ENCODE results near the gene MARK3. TPM values are rescaled to one million over a fixed set of nuclear protein-coding genes. Genes with fewer than 3 reads are reported as not detected.

The MARK3 gene
- total and polyA plus RNA-seq, 2 donors (not counting 1 experiment from before 2014, with no cell fraction given) = 73.0 to 142 TPM

GRCh38 chr14:103548463-103549351 is 163.5 kb downstream of the MARK3 start:
- Histone ChIP-seq H4K20me1 (ENCODE audit: control insufficient read depth, insufficient read depth, low read length, poor library complexity, severe bottlenecking) (peaks cover 39% of the 10 kb centered on the region), H3K4me2 (replicated peaks; ENCODE audit: low read depth, low read length, poor library complexity, severe bottlenecking) (no peak overlapping the region), H3K27ac (ENCODE audit: low read length in 2 of 2) (no peak overlapping the region), H3K9me3 (ENCODE audit: control extremely low read depth in 1 of 3, control insufficient read depth in 2 of 3, insufficient read depth in 1 of 3, low read length in 2 of 3) (no peaks in the 10 kb centered on the region), H3K36me3 (replicated peaks in 1 of 2; ENCODE audit: control extremely low read depth in 1 of 2, control insufficient read depth in 1 of 2, extremely low read depth in 1 of 2, insufficient read depth in 2 of 2, low read length in 1 of 2) (peaks cover 0 to 3% of the 10 kb centered on the region in 2 experiments), H2AFZ (ENCODE audit: insufficient read depth, low read depth, low read length, poor library complexity, severe bottlenecking) (no peak overlapping the region), H3K79me2 (ENCODE audit: control insufficient read depth, insufficient read depth, low read length) (peaks cover 46% of the 10 kb centered on the region), H3K4me1 (ENCODE audit: control insufficient read depth in 2 of 2, insufficient read depth in 2 of 2, low read length in 2 of 2) (peaks cover 0 to 6% of the 10 kb centered on the region in 2 donors), H3K4me3 (ENCODE audit: control extremely low read depth in 1 of 5, extremely low read depth in 1 of 5, insufficient read depth in 1 of 5, low read depth in 2 of 5, low read length in 4 of 5) (no peak overlapping the region), H3K27me3 (replicated peaks in 1 of 4; ENCODE audit: control extremely low read depth in 1 of 4, control insufficient read depth in 3 of 4, insufficient read depth in 4 of 4, low read length in 3 of 4) (peaks cover 0 to 6% (median 0%) of the 10 kb centered on the region in 4 experiments), H3K9ac (ENCODE audit: low read length) (no peak overlapping the region)
- DNase-seq (no peak), ATAC-seq (ENCODE audit: low read depth) (no peak)
- intact Hi-C loops (cut with micrococcal nuclease) = loop anchor here (5.0 kb wide), 1 partner anchor 471 kb away; no protein-coding TSS in a partner anchor
- no peak overlapping the region for H3K27ac Mint-ChIP-seq
- ChIA-PET POLR2A (no interaction called here), CTCF (interaction anchor here (1.3 to 9.3 kb wide), 4 partner anchors 11 to 48 kb away, joined by 3 to 128 read pairs (median 26); partner anchors contain the start of gene TRMT61A)
- TF ChIP-seq EZH2 (IDR thresholded peaks at IDR 0.05; ENCODE audit: borderline replicate concordance, insufficient read depth, low read depth, low read length, poor library complexity, severe bottlenecking) = no peak
- TF ChIP-seq, protein P1, sequence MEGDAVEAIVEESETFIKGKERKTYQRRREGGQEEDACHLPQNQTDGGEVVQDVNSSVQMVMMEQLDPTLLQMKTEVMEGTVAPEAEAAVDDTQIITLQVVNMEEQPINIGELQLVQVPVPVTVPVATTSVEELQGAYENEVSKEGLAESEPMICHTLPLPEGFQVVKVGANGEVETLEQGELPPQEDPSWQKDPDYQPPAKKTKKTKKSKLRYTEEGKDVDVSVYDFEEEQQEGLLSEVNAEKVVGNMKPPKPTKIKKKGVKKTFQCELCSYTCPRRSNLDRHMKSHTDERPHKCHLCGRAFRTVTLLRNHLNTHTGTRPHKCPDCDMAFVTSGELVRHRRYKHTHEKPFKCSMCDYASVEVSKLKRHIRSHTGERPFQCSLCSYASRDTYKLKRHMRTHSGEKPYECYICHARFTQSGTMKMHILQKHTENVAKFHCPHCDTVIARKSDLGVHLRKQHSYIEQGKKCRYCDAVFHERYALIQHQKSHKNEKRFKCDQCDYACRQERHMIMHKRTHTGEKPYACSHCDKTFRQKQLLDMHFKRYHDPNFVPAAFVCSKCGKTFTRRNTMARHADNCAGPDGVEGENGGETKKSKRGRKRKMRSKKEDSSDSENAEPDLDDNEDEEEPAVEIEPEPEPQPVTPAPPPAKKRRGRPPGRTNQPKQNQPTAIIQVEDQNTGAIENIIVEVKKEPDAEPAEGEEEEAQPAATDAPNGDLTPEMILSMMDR (IDR thresholded peaks at IDR 0.05) = no peak
- H3K27me3 Mint-ChIP-seq = no peaks in the 10 kb centered on the region
- H3K9me3 Mint-ChIP-seq (ENCODE audit: insufficient read depth) = no peaks in the 10 kb centered on the region
- peaks cover 4% of the 10 kb centered on the region for H3K4me1 Mint-ChIP-seq
- no peak overlapping the region for H3K4me3 Mint-ChIP-seq
- WGBS (ENCODE audit: insufficient coverage) = 90% methylated on average over 27 of the region's 27 CpGs

All from B cell (primary cell).